GM19328 (cell line): ENCODE measurements around the gene DNMT3B.
"Not testable (repeated sequence)": the region's sequence is repeated elsewhere in the genome, so short reads cannot be mapped to it uniquely, and the experiment has no call there.

Experiments used
- ATAC-seq: cut with Tn5 transposase; IDR thresholded peaks from one replicate; pipeline ENCODE4 v1.9.1; 2021; ENCODE audit warnings: mild to moderate bottlenecking, moderate library complexity; ENCODE audit not compliant: unreplicated experiment

DNMT3B gene

DNA sequence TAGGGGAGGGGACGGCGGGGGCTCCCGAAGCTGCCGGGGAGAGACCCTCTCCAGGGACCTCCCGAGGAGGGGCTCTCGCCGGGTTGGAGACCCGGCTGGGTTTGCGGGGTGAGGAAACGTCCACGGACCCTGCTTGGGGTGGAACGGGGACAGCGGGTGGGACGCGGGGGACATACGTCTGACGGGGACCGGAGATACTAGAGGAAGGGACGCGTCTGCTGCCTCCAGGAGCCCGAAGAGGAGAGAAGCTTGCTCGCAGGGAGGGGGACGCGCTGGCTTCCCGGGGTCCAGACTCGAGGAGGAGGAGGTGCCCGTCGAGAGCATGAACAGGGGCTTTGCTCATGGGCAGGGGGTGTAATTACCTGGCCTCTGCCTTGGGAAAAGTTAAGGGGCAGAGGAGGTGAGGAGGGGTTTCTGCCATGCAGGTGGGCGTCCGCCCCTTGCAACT lies 593 bp downstream of the DNMT3B start:
- peak; percentile 20 for ATAC-seq

DNA sequence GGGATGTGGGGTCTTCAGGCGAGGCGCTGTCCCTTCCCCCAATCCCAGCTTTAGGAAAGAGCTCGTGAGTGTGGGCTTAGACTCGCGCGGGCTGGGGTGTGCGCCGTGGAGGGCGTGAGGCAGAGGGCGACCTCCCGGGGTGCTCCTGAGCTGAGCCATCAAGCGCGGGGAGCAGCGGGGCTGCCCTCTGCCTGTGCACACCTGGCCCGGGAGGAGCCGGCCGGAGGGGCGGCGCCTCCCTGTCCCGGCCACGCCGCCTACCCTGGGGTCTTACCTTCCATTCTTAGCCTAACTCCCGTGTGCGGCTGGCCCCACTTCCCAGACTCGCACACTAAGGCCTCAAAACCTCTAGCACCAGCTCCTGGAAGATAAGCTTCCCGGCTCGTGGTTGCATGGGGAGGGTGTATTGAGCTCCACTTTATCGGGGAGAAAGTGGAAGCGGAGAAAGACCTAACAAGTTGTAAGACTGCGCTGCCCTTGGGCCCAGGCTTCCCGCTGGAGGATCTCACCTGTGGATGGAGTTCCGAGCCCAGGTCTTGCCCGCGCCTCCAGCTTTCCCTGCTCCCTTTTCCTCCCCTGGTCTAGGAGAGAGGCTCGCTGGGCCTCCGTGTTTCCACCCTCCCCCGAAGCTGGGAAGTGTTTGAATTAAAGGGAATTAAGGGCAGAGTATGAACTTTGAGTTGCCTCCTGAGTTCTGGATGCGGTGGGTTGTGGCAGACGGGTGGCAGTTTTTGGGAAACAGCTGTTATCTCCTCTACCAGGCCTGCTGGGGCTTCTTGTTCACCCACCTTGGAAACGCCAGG lies 1.2 kb downstream of the DNMT3B start:
- ATAC-seq, result no peak

DNA sequence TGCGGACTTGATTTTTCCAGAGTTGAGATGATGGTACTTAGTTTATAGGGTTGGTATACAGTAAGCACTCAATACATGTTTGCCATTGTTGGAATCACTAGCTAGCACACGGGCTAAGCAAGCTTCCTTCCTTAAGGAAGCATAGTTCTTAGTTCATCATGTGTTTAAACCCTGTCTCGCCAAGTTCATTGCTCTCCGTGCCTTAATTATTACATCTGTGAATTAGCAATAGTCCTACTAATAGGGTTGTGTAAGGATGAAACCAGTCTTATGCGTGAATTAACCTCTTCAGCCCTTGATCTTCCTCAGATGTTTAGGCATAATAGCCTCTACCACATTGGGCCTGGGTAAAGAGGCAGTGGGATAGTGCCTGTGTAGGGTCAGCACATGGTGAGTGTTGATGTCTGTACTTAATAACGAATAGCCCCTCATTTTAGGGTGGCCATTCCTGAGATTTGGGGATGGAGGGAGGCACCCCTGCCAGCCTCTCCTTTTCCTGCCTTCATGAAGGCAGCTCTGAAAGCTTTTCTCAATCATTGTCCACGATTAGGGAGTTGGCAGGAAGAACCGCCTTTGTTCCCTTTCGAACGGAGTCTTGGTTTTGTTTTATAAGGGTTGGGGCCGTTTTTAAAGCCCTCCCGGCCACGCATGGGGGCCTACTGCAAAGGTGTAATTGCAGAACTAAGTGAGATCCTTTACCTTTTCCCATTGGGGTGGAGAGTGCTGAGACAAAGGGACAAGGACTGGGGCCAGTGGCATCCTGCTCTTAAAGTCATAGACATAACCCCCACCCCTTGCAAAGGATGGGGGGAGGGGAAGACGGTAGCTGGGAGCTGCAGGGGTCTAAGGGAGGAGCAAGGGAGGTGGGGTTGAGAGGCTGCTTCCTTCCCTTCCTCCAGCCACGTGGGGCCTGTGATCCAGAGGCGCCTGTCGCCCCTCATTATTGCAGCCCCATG lies 2.1 kb downstream of the DNMT3B start:
- no peak for ATAC-seq

DNA sequence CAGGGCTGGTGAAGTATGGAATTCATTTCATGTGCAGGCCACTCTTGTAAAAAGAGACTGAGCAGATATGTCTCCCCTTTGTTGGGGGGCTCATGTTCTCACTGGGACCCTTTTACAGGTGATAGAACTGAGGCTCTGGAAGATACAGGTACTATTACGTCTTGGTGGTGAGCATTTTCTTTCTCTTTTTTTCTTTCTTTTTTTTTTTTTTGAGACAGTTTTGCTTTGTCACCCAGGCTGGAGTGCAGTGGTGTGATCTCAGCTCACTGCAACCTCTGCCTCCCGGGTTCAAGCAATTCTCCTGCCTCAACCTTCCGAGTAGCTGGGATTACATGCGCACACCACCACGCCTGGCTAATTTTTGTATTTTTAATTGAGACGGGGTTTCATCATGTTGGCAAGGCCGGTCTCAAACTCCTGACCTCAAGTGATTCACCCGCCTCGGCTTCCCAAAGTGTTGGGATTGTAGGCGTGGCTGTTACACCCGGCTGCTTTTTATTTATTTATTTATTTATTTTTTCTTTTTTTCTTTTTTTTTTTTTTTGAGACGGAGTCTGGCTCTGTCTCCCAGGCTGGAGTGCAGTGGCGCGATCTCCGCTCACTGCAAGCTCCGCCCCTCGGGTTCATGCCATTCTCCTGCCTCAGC lies 3.2 kb downstream of the DNMT3B start:
- ATAC-seq, result not testable (repeated sequence)

DNA sequence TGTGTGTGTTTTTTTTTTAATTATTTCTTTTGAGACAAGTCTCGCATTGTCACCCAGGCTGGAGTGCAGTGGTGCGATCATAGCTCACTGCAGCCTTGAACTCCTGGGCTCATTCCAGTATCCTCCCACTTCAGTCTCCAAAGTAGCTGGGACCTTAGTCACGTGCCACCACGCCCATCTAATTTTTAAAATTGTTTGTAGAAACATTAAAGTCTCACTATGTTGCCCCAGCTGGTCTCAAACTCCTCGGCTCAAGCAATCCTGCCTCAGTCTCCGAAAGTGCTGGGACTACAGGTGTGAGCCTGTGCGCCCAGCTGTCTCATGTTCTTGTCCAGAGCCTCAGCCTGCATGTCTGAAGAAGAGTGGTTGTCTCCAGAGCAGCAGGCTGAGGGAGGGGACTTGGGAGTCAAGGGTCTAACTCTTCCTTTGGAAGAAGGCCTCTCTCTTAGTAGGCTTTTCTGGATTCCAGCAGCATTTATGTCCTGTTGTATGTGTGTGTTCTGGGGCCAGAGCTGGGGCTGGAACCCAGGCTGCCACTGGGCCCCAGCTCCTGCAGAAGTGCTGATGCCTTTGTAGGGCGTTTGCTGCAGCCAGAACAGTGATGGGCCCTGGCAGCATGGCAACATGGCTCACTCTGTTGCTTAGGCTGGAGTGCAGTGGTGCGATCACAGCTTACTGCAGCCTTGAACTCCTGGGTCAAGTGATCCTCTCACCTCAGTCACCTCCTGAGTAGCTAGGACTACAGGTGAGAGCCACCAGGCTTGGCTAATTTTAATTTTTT lies 5.4 kb downstream of the DNMT3B start:
- no peak for ATAC-seq

DNA sequence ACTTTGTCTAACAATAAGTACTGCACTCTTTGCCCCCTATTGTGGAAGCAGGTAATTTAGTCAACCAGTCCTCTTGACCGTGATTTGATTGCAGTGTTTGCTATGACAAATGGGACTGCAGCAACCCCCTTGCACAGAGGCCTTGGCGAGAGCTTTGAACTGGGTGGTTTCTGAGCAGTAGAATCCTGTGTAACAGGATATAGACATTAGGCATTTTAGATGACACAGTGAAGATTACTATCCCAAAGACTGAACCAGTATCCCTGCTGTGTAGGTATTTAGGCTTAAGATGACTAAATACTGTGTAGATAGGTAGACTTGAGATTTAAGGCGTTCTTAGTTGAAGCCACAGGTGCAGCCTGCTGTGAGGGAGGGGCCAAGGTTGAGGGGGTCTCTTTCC lies 9.9 kb downstream of the DNMT3B start:
- no peak for ATAC-seq

DNA sequence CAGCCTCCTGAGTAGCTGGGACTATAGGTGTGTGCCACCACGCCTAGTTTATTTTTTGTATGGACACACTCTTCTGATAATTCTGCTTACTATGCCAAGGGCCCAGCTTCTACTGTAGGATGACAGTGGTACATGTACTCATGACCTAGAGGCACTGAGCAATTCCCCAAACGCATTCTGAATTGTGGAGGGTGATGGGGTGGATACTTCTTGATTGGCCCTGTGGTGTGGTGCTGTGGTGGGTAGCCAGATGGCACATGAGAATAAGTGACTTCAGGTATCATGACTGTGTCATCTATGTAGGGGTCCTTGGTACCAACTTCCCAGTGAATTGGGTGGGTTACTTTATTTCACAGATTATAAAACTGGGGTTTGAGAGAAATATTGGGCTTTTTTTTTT lies 11.0 kb downstream of the DNMT3B start:
- ATAC-seq, result no peak

DNA sequence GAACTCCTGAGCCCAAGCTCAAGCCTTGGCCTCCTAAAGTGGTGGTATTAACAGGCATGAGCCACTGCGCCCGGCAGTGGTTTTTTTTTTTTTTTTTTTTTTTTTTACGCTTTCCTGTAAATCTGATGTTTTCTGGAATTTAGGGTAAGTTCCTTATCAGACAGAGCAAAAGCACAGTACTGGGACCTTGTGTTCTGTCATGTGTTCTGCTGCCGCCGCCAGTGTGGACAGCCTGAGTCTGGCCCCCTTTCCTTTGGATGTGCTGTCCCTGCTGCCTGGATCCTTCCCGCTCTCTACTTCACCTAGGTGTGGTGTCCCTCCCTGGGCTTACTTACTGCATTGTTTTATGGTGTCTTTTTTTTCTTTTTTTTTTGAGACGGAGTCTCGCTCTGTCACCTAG lies 11.7 kb downstream of the DNMT3B start:
- no peak for ATAC-seq

DNA sequence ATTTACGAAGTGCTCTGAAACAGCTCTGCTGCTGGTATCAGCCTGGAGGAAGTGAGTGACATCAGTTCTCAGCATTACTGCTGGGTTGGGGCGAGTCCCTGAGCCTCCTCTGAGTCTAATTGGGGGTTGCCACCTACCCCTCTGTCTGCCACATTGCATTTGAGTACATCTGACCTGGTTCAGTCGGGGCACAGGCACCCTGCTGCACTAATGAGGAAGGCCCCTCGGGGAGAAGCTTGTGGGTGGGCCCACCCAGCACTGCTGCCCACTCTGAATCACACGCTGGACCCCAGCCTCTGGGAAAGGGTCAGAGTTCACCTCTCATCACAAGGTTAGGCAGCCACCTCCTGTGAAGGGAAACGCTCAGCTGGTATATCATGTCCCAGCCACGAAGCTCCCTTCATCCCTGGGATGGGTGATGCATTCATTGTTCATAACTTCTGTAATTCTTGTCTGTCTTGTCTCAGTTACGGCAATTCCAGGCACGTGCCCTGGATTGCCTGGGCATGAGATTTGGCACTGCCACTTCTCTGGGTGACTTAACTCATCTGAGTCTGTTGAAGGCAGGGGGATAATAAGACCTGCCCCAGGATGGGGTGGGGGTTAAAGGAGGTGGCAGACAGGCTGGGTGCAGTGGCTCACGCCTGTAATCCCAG lies 13.3 kb downstream of the DNMT3B start:
- no peak for ATAC-seq

DNA sequence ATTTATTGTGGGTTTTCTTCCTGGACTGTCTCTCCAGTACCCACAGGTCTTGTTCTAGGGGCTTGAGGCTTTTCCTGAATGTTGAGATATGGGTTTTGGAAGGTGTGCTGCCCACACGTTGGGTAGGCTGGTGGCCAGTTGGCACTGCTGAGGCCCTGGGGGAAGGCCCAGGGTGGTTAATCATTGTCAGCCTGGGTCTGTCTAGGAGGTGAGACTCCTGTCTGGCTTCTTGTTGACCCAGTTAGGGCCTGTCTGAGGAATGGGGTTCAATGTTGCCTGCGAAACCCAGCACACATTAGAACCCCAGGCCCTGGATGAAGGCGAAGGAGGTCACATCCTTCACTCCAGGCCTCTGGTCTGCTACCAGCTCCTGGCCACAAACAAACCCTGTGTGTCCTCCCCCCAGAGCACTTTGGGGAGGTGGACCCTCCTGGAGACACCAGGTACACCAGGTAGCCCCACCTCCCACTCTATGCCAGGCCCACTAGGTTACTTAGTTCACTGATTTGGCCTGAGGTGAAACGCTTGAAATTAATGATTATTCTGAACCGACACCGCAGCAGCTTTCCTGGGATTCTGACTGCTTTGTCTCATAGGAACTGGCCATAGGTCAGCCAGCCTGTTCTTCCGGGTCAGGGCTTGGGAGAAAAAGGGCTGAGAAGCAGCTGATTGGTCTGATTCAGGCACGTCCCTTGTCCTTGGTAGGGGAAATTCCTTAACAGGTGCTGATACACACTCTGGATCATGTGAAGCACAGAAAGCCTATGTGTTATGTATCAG lies 15.2 kb downstream of the DNMT3B start:
- ATAC-seq, result no peak

DNA sequence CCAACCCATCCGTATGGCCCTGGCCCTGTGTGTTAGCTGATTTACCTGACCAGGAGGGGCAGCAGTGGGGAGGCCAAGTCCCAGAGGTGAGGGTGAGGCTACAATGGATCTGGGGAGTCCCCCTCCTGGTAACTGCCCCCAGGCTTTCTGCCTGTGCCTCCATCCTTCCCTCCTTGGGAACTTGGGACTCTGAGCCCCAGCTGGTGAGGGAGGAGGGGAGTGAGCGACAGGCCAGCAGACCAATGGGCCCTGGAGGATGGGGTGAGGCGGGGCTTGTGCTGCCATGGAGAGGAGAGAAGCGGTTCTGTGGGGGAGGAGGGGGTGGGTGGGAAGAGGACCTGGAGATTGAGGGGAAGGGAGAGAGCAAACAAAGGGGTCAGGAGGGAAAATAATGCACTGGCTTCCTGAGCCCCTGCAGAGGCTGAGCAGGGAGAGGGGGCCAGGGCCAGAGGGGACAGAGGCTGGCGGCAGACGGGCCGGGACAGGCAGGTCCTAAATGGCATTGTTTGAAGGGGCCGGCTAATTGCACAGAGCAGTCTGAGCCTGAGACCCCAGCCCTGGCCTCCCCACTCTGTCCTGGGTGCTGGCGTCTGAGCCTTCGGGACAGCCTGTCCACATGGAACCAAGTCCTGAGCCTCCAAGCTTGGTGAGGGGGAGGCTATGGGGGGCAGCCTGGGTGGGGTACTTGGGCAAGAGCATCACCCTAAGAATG lies 17.5 kb downstream of the DNMT3B start:
- no peak for ATAC-seq

DNA sequence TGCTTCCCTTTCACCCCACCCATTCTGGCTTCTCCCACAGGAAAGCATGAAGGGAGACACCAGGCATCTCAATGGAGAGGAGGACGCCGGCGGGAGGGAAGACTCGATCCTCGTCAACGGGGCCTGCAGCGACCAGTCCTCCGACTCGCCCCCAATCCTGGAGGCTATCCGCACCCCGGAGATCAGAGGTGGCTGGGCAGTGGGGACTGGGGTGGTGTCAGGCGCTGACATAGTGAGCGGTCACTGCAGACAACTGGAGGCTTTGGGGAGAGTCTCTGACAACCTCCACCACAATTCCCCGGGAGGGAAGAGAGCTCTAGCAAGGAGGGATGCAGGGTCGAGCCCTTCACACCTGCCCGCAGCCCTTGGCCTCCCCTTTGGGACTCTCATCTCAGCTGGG lies 18.1 kb downstream of the DNMT3B start:
- no peak for ATAC-seq

DNA sequence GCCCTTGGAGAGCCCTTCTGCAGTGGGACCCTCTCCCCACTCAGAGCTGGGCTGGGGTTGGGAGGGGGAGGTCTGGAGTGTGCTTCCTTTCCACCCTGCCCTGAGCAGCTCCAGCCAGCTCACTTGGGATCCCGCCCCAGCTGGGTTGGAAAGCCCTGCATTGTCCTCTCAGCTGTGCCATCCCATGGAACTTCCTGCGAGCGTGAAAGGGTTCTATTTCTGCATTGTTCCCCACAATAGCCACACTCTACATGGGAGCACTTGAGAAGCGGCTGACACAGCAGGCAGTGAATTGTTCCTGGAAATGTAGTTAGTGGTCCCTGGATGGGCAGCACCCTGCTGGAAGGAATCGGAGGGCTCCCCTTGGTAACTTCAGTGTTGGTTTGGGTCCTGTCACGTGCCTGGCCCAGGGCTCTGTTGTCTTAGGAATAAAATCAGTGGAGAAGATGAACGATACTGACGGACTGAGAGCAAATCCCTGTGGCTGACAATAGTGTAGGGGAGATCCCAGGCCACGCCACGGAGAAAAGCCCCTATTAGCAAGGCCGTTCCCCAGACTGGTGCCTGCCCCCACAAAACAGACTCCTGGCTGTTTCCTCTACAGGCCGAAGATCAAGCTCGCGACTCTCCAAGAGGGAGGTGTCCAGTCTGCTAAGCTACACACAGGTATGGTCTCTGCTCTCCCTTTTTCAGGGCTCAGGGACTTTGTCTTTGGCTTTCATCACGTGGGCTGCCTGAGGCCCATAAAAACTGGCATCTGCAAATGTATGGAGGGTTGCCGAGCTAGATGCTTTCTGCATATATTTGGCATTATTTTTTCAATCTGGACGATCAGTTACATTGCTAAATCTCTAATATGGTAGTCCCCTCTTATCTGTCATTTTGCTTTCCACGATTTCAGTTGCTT lies 18.8 kb downstream of the DNMT3B start:
- no peak for ATAC-seq

DNA sequence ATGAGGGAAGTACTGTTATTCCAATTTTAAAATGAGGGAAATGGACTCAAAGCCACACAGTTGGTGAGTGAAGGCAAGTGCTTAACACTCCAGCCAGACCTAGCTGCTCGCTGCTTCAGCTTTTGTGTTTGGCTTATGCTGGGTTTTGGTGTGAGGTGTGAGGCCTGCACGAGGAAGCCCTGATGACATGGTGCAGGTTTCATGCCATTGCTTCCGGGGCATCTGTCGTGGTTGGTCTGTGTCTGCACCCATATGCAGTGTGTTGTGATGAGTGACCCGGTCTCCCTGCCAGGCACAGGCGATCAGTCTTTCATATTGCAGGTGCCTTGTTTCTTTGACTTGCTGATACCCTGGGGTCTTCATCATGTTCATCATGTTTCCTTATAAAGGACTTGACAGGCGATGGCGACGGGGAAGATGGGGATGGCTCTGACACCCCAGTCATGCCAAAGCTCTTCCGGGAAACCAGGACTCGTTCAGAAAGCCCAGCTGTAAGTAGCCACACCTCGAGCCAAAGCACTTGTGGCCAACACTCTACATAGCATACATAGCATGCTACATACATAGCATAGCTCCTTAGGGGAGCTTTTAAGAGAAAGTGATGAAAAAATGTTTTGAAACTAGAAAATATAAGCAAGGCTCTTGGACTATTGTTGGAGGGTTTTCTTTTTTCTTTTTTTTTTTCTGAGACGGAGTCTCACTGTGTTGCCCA lies 22.3 kb downstream of the DNMT3B start:
- ATAC-seq, result no peak

DNA sequence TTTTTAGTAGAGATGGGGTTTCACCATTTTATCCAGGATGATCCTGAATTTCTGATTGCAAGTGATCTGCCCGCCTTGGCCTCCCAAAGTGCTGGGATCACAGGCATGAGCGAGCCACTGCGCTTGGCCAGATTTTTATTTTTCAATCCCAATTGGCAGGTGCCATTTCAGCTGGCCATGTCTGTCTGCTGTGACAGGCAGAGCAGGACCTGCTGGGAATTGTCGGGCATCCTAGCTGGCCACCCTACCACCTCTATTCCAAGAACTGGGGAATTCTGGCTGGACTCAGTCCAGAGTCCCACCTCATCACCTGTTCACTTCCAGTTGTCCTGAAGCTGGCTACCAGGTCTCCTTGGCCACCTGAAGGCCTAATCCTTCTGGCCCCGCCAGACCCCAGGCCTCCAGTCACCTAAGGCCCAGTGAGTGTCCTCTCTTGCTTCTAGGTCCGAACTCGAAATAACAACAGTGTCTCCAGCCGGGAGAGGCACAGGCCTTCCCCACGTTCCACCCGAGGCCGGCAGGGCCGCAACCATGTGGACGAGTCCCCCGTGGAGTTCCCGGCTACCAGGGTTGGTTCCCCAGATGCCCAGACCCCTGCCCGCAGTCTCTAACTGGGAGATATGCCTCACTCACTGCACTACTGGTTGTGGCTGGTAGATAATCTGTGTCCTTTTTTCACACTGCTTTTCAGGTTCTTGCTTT lies 24.0 kb downstream of the DNMT3B start:
- no peak for ATAC-seq

DNA sequence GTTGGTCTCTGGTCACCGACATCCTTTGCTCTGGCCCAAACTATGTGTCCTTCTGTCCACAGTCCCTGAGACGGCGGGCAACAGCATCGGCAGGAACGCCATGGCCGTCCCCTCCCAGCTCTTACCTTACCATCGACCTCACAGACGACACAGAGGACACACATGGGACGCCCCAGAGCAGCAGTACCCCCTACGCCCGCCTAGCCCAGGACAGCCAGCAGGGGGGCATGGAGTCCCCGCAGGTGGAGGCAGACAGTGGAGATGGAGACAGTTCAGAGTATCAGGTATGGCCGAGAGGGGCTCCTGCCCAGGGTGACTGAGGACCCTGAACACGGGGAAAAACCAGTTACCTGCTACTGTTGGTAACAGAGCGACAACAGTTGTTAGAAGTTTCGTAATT lies 25.0 kb downstream of the DNMT3B start:
- ATAC-seq, result no peak
